SU-DHL-6 (cell line): ENCODE data around the gene SGCG.

Experiments used
- CTCF ChIP-seq: fragments of 200-600 bp; sonication (generic); IDR thresholded peaks from one replicate; pipeline ENCODE4 v1.5.1; 2017; ENCODE audit warnings: antibody characterized with exemption, mild to moderate bottlenecking, low read length, moderate library complexity; ENCODE audit not compliant: insufficient read depth, poor library complexity, severe bottlenecking
- EZH2phosphoT487 ChIP-seq: fragments of 200-600 bp; sonication (generic), shearing (Covaris generic); conservative IDR thresholded peaks from 2 replicates; pipeline ENCODE4 v1.6.1; 2018; ENCODE audit warnings: mild to moderate bottlenecking, antibody characterized with exemption, low read length, moderate library complexity, mixed read lengths

DNA sequence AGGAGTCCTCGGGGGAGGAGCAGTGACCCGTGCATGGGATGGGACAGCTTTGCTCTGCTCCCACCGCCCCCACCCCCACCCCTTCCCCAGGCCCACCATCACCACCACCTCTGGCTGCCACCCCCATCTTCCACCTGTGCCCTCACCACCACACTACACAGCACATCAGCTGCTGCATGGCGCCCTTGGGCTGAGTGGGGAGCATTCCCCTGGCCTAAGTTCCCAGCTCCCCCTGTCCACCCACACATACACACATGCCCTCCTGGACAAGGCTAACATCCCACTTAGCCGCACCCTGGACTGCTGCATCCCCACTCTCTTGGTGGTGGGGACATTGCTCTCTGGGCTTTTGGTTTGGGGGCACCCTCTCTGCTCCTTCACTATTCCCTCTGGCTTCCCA is 46.2 kb upstream of the SGCG start:
- TF ChIP-seq CTCF (no peak), EZH2phosphoT487 (no peak)
